HCT116 (cell line): ENCODE results near the gene SLMAP. TPM values are rescaled to one million over a fixed set of nuclear protein-coding genes. Genes with fewer than 3 reads are reported as not detected.

Source experiments
- ATAC-seq: fragments of 200-7000 bp; cut with Tn5 transposase; 2 replicates; pipeline ENCODE4 v1.9.1; 2020; ENCODE audit warnings: mild to moderate bottlenecking, moderate library complexity
- BruUV-seq: library from RNA; stranded (reverse); fragments of 400-500 nt; replicated peaks from 2 replicates; lab custom pipeline; 2021; lab: Mats Ljungman, UMichigan
- CTCF ChIA-PET: fragments of 300-600 bp; sonication (Branson Sonifier 250); formaldehyde crosslinking; loops from one replicate; lab custom pipeline; 2021; ENCODE audit warnings: antibody characterized with exemption; lab: Charles Lee
- POLR2A ChIA-PET: fragments of 300-600, 350-600 bp; sonication (Branson Sonifier 250); formaldehyde crosslinking; loops from one replicate; lab custom pipeline; 2021; ENCODE audit warnings: antibody characterized with exemption; lab: Charles Lee
- RAD21 ChIA-PET, 2 experiments: fragments of 300-600 bp; sonication (Branson Sonifier 250); formaldehyde crosslinking; loops; one replicate each; lab custom pipeline; 2023; ENCODE audit warnings: low total read pairs in 2 of 2; ENCODE audit not compliant: uncharacterized antibody in 2 of 2, unreplicated experiment in 2 of 2, low non-redundant PET in 1 of 2; lab: Charles Lee
- DNase-seq: peaks from one replicate; pipeline ENCODE4 v3.0.0-alpha.2; 2010; ENCODE audit warnings: low read depth, low spot score
- H2AFZ ChIP-seq: fragments of 200-600 bp; shearing (Covaris generic), sonication (generic); 2 replicates; pipeline ENCODE4 v1.6.1; 2017; ENCODE audit warnings: low read depth, mixed run types, mixed read lengths, antibody characterized with exemption, low read length; ENCODE audit not compliant: poor library complexity, severe bottlenecking
- H3K27ac ChIP-seq: 2 replicates; pipeline ENCODE4 v1.5.1; 2012; ENCODE audit warnings: low read depth, low read length
- H3K27me3 ChIP-seq: fragments of 200-600 bp; sonication (generic); 2 replicates; pipeline ENCODE4 v1.6.1; 2016; ENCODE audit warnings: mixed run types, low read length, mixed read lengths; ENCODE audit not compliant: insufficient read depth
- H3K36me3 ChIP-seq, 2 experiments: fragments of 200-500 bp in 1 of 2; fragments of 200-600 bp in 1 of 2; sonication (Bioruptor generic) in 1 of 2; sonication (generic) in 1 of 2; 2 replicates each; pipeline versions ENCODE4 v1.5.1 to v1.6.1; 2014 to 2016; ENCODE audit warnings: low read length in 2 of 2, inconsistent platforms in 1 of 2, mixed read lengths in 1 of 2, mixed run types in 1 of 2; ENCODE audit not compliant: insufficient read depth in 2 of 2, control insufficient read depth in 1 of 2
- H3K4me1 ChIP-seq, 2 experiments: fragments of 200-600 bp in 1 of 2; sonication (generic) in 1 of 2; 2 replicates each; pipeline versions ENCODE4 v1.5.1 to v1.6.1; 2012 to 2017; ENCODE audit warnings: low read length in 2 of 2, inconsistent platforms in 1 of 2, mild to moderate bottlenecking in 1 of 2, mixed read lengths in 1 of 2, mixed run types in 1 of 2, moderate library complexity in 1 of 2; ENCODE audit not compliant: insufficient read depth in 2 of 2, control insufficient read depth in 1 of 2
- H3K4me2 ChIP-seq: fragments of 200-600 bp; sonication (generic); 2 replicates; pipeline ENCODE4 v1.6.1; 2017; ENCODE audit warnings: mixed run types, low read length, mixed read lengths
- H3K4me3 ChIP-seq, 2 experiments: fragments of 200-600 bp in 1 of 2; sonication (generic) in 1 of 2; replicated peaks in 1 of 2; 2 replicates each; pipeline ENCODE4 v1.5.1; 2011 to 2016; ENCODE audit warnings: low read length in 2 of 2, control low read depth in 1 of 2, low read depth in 1 of 2, mild to moderate bottlenecking in 1 of 2, mixed read lengths in 1 of 2, mixed run types in 1 of 2
- H3K79me2 ChIP-seq: fragments of 200-600 bp; sonication (generic); 2 replicates; pipeline ENCODE4 v1.6.1; 2017; ENCODE audit warnings: mild to moderate bottlenecking, mixed run types, low read length, moderate library complexity, mixed read lengths; ENCODE audit not compliant: insufficient read depth
- H3K9ac ChIP-seq: fragments of 200-600 bp; sonication (generic); 2 replicates; pipeline ENCODE4 v1.6.1; 2016; ENCODE audit warnings: low read length, mixed read lengths
- H3K9me2 ChIP-seq: fragments of 200-600 bp; sonication (generic), shearing (Covaris generic); 2 replicates; pipeline ENCODE4 v1.6.1; 2017; ENCODE audit warnings: mixed run types, mild to moderate bottlenecking, moderate library complexity; ENCODE audit not compliant: insufficient read depth
- H3K9me3 ChIP-seq, 2 experiments: fragments of 200-500 bp in 1 of 2; fragments of 200-600 bp in 1 of 2; sonication (Bioruptor generic) in 1 of 2; sonication (generic) in 1 of 2; 2 replicates each; pipeline ENCODE4 v1.6.1; 2014 to 2017; ENCODE audit warnings: low read length in 2 of 2, mixed read lengths in 2 of 2, inconsistent platforms in 1 of 2, low read depth in 1 of 2, mild to moderate bottlenecking in 1 of 2, mixed run types in 1 of 2, moderate library complexity in 1 of 2; ENCODE audit not compliant: control insufficient read depth in 1 of 2, insufficient read depth in 1 of 2
- H4K20me1 ChIP-seq: fragments of 200-600 bp; sonication (generic), shearing (Covaris generic); 2 replicates; pipeline ENCODE4 v1.6.1; 2017; ENCODE audit warnings: mixed run types, mild to moderate bottlenecking, moderate library complexity; ENCODE audit not compliant: insufficient read depth
- ATF3 ChIP-seq: IDR thresholded peaks from 2 replicates; pipeline ENCODE4 v1.6.1; 2012
- CBX3 ChIP-seq: IDR thresholded peaks from 2 replicates; pipeline ENCODE4 v1.6.1; 2012; ENCODE audit warnings: low read depth
- CTCF ChIP-seq, 3 experiments: fragments of 200-600 bp in 1 of 3; sonication (generic) in 1 of 3; IDR thresholded peaks in 2 of 3; conservative IDR thresholded peaks in 1 of 3; 2 replicates each; pipeline ENCODE4 v1.5.1; 2012 to 2017; ENCODE audit warnings: low read depth in 2 of 3, low read length in 2 of 3, antibody characterized with exemption in 1 of 3, borderline replicate concordance in 1 of 3, control low read depth in 1 of 3, mild to moderate bottlenecking in 1 of 3, mixed read lengths in 1 of 3, mixed run types in 1 of 3, moderate library complexity in 1 of 3; ENCODE audit not compliant: insufficient read depth in 1 of 3
- ELF1 ChIP-seq: IDR thresholded peaks from 2 replicates; pipeline ENCODE4 v1.6.1; 2012; ENCODE audit warnings: low read depth, borderline replicate concordance
- EZH2 ChIP-seq: fragments of 200-600 bp; sonication (generic); IDR thresholded peaks from 2 replicates; pipeline ENCODE4 v1.6.1; 2017; ENCODE audit warnings: antibody characterized with exemption, mixed run types
- EZH2phosphoT487 ChIP-seq: fragments of 200-600 bp; IDR thresholded peaks from 2 replicates; pipeline ENCODE4 v1.6.1; 2018; ENCODE audit warnings: antibody characterized with exemption, borderline replicate concordance
- FOSL1 ChIP-seq: IDR thresholded peaks from 2 replicates; pipeline ENCODE4 v1.6.1; 2012; ENCODE audit warnings: low read depth
- JUND ChIP-seq: IDR thresholded peaks from 2 replicates; pipeline ENCODE4 v1.6.1; 2012
- MAX ChIP-seq: IDR thresholded peaks from 2 replicates; pipeline ENCODE4 v1.6.1; 2012
- POLR2A ChIP-seq: IDR thresholded peaks from 2 replicates; pipeline ENCODE4 v1.7.0; 2011; ENCODE audit warnings: borderline replicate concordance; ENCODE audit not compliant: insufficient read depth, insufficient read length; ENCODE audit errors: extremely low read depth
- POLR2AphosphoS5 ChIP-seq: IDR thresholded peaks from 2 replicates; pipeline ENCODE4 v1.6.1; 2011; ENCODE audit warnings: mild to moderate bottlenecking, low read depth, low read length, moderate library complexity
- RAD21 ChIP-seq: IDR thresholded peaks from 2 replicates; pipeline ENCODE4 v1.6.1; 2012; ENCODE audit warnings: low read depth, mild to moderate bottlenecking
- REST ChIP-seq: IDR thresholded peaks from 2 replicates; pipeline ENCODE4 v1.6.1; 2012; ENCODE audit warnings: low read depth
- SIN3A ChIP-seq: IDR thresholded peaks from 2 replicates; pipeline ENCODE4 v1.6.1; 2012; ENCODE audit warnings: low read depth
- SP1 ChIP-seq: IDR thresholded peaks from 2 replicates; pipeline ENCODE4 v1.6.1; 2012; ENCODE audit warnings: low read depth
- SRF ChIP-seq: IDR thresholded peaks from 2 replicates; pipeline ENCODE4 v1.6.1; 2012; ENCODE audit warnings: low read depth
- TCF7L2 ChIP-seq: IDR thresholded peaks from 2 replicates; pipeline ENCODE4 v1.7.0; 2011; ENCODE audit warnings: borderline replicate concordance, inconsistent platforms; ENCODE audit not compliant: insufficient read depth, insufficient read length; ENCODE audit errors: extremely low read depth
- intact Hi-C: fragments of 100-400 bp; cut with micrococcal nuclease; formaldehyde crosslinking; loops from 2 replicates; pipeline ENCODE4 v1.10.0; 2022
- total RNA-seq: library from RNA; stranded (reverse); gene quantifications from one replicate; pipeline ENCODE4 v1.2.1, GENCODE V29; 2021; ENCODE audit not compliant: unreplicated experiment

The SLMAP gene
- total RNA-seq, 1 experiment from 2014 or later = 81.0 TPM

GRCh38 chr3:57818772-57819171 is 62.7 kb downstream of the SLMAP start:
- no peak overlapping the region for H3K4me2 ChIP-seq
- intact Hi-C loops = no loop called here
- no peak for TF ChIP-seq SP1
- POLR2A ChIA-PET = no interaction called here
- no peaks in the 10 kb centered on the region for H3K36me3 ChIP-seq
- H2AFZ ChIP-seq = no peak overlapping the region
- no peak for ATAC-seq
- H3K9ac ChIP-seq = no peak overlapping the region
- H3K79me2 ChIP-seq = peaks cover 90% of the 10 kb centered on the region
- no TSS peak for BruUV-seq
- H3K9me3 ChIP-seq = no peaks in the 10 kb centered on the region
- no peaks in the 10 kb centered on the region for H3K9me2 ChIP-seq
- no peaks in the 10 kb centered on the region for H3K27me3 ChIP-seq
- peaks cover 5 to 18% of the 10 kb centered on the region in 2 experiments for H3K4me1 ChIP-seq
- no peak for DNase-seq
- no peak overlapping the region for H3K4me3 ChIP-seq
- H3K27ac ChIP-seq = no peak overlapping the region
- CTCF ChIA-PET = no interaction called here
- H4K20me1 ChIP-seq = peaks cover 6% of the 10 kb centered on the region; the same call in 1 of the 2 replicates
- RAD21 ChIA-PET = no interaction called here

- peaks cover 6% of the 10 kb centered on the region; the same call in 1 of the 2 replicates for H4K20me1 ChIP-seq
- no peak overlapping the region for H3K27ac ChIP-seq
- peaks cover 90% of the 10 kb centered on the region for H3K79me2 ChIP-seq
- no peaks in the 10 kb centered on the region for H3K9me2 ChIP-seq
- H3K9me3 ChIP-seq = no peaks in the 10 kb centered on the region
- ChIA-PET RAD21 (no interaction called here), CTCF (no interaction called here), POLR2A (no interaction called here)
- peaks cover 5 to 13% of the 10 kb centered on the region in 2 experiments for H3K4me1 ChIP-seq
- H3K36me3 ChIP-seq = no peaks in the 10 kb centered on the region
- ATAC-seq (no peak), DNase-seq (no peak)
- no peaks in the 10 kb centered on the region for H3K27me3 ChIP-seq
- no peak overlapping the region for H2AFZ ChIP-seq
- no peak overlapping the region for H3K4me2 ChIP-seq
- intact Hi-C loops = no loop called here
- BruUV-seq = no TSS peak
- H3K4me3 ChIP-seq = no peak overlapping the region
- H3K9ac ChIP-seq = no peak overlapping the region
- TF ChIP-seq POLR2A = no peak
- TF ChIP-seq POLR2AphosphoS5 = no peak
- TF ChIP-seq FOSL1 = no peak
- TF ChIP-seq EZH2phosphoT487 = no peak
- TF ChIP-seq ATF3 = no peak
- TF ChIP-seq ELF1 = no peak
- no peak for TF ChIP-seq CBX3
- TF ChIP-seq EZH2 = no peak
- no peak for TF ChIP-seq CTCF (IDR thresholded peaks at IDR 0.05 in 2 of 3, conservative IDR thresholded peaks at IDR 0.05 in 1 of 3; ENCODE audit: borderline replicate concordance in 1 of 3, insufficient read depth in 1 of 3, low read depth in 2 of 3, low read length in 2 of 3)
- no peak for TF ChIP-seq SP1
- no peak for TF ChIP-seq MAX
- TF ChIP-seq SIN3A = no peak
- TF ChIP-seq RAD21 = no peak
- TF ChIP-seq JUND = no peak
- no peak for TF ChIP-seq REST
- TF ChIP-seq TCF7L2 = no peak
- no peak for TF ChIP-seq SRF
Measured at GRCh38 chr3:57820479-57820878, 64.4 kb downstream of the SLMAP start.
